HG03439 (cell line): ENCODE data around the gene UPK3BL1.
"Not testable (repeated sequence)": the region's sequence is repeated elsewhere in the genome, so short reads cannot be mapped to it uniquely, and the experiment has no call there.

Experiments used
- ATAC-seq: cut with Tn5 transposase; IDR thresholded peaks from one replicate; pipeline ENCODE4 v1.9.1; 2021; ENCODE audit warnings: mild to moderate bottlenecking, moderate library complexity; ENCODE audit not compliant: unreplicated experiment

Gene UPK3BL1

DNA sequence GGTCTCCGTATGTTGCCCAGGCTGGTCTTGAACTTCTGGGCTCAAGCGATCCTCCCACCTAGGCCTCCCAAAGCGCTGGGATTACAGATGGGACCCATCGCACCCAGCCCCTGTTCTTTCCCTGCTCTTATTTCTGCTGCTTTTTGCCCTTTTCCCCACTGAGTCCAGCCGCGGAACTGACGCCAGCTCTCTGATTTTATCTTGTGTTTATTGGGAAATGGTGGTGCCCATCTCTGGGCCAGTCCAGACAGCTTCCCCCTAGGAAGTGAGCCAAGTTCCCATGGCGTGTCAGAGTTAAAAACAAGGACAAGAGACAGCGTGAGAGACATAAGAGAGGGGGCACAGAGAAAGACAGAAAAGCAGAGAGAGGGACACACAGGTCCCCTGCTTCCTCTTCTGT is 12.0 kb downstream of the UPK3BL1 start:
- not testable (repeated sequence) for ATAC-seq

DNA sequence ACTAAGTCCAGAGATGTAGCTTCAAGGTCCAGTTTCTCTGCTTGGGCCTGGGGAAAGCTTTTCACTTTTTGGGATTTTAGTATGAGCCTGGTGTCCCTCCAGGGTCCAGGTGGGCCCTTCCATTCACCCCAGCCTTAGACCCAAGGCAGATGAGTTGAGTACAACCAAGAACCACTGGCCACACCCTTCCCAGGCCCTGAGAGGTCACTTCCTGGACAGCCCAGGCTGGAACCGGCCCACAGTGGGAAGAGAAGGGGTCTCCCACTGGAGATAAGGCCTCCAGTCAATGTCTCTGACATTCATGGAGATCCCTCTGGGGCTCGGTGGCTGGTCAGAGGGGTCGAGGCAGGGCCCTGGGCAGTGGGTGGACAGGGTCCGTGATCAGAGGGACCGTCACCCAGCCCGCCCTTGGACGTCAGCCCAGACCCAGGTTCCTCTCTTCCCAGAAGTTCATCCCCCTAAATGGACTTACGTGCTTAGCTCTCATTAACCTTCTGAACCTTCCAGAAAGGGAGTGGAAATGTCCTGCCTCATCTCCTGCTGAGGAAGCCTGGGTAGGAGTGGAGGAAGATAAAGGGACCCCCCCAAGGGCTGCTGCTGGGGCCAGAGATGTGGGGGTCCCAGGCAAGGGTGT is 15.2 kb downstream of the UPK3BL1 start:
- ATAC-seq: not testable (repeated sequence)

DNA sequence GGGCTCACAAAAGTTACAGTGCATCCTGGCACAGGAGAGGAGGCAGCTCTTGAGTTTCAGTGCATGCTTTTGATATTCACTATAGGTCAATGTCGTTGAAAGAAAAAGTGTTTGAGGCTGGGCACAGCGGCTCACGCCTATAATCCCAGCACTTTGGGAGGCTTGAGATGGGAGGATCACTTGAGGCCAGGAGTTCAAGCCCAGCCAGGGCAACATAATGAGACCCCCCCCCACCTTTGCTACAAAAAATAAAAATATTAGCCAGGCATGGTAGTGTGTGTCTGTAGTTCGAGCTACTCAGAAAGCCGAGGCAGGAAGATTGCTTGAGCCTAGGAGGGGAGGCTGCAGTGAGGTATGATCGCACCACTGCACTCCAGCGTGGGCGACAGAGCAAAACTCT is 24.5 kb downstream of the UPK3BL1 start:
- ATAC-seq: not testable (repeated sequence)

DNA sequence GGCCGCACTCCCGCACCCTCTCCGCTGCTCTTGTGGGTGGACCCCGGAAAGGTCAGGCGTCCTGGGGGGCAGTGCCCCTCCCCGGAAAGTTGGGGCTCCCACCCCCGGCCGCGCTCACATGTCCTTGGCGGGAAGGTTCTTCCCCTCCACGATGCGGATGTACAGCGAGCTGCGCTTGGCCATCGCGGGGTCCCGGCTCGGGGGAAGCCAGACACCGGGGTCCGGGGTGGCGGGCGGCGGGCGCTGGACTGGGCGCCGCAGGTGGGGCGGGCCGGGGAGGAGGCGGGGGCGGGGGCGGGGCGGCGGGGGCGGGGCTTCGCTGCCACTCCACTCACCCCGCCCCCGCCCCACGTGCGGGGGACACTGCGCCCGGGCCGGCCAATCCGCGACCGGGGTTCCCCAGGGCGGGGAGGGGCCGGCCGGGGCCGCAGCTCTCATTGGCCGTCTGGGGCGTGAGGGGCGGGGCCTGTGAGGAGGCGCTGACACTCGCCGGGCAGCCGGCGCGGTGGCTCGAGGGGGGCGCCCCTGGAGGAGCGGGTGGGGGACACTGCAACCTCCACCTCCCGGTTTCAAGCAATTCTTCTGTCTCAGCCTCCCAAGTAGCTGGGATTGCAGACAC is 26.0 kb downstream of the UPK3BL1 start, which contains the start of gene RASA4:
RASA4 (minus strand) TSS at position 250 of the 619 bp plus-strand sequence; CDS start at position 183, 67 bp downstream.
- ATAC-seq: peak; percentile 54

DNA sequence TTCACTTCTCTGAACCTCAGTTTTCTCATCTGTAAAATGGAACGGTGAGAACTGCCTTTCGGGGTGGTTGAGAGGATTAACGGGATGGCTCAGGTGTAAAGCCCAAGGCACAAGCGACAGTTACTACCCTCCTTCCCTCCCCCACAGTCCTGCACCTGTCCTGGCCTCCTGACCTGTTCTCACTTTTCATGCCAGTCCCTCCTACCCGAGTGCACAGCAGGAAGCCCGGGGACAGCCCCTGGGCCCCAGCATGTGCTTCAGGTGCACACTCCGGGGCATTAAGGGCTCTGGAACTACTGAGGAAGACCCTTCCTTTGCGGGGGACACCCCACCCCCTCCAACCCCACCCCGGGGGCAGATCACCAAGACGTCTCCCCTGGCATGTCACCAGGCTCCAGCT is 26.7 kb downstream of the UPK3BL1 start:
- not testable (repeated sequence) for ATAC-seq

DNA sequence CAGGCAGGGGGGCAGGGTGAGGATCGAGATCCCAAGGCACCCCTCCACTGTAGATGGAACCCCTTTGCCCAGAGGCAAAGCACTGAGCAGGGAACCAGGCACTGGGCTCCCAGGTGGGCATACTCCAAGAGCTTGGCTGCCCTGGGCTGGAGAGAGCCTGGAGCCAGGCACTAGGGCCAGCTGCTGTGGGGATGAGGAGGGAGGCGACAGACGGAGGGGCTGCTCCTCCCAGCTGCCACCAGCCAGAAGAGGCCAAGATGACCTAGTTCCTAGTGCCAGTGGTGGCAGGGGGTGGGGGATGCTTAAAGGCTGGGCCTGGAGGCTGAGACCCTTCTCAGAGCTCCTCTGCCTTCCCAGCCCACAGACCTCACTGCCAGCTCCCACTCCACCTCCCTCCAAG is 27.7 kb downstream of the UPK3BL1 start:
- not testable (repeated sequence) for ATAC-seq

DNA sequence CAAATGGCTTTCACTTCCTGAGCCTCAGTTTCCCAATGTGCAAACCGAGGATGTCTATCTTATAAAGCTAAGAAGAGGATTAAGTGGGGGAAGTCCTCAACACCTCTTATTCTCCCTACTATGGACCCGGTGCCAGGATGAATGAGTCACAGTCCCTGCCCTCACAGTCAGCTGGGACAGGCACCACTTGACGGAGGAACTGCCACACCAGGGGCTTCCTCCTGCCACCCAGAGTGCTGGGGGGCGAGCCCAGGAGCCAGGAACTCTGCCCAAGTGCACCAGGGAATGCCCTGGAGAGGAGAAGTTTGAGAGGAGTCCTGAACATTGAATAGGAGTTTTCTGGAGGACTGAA is 28.3 kb downstream of the UPK3BL1 start:
- peak; percentile 19 for ATAC-seq

DNA sequence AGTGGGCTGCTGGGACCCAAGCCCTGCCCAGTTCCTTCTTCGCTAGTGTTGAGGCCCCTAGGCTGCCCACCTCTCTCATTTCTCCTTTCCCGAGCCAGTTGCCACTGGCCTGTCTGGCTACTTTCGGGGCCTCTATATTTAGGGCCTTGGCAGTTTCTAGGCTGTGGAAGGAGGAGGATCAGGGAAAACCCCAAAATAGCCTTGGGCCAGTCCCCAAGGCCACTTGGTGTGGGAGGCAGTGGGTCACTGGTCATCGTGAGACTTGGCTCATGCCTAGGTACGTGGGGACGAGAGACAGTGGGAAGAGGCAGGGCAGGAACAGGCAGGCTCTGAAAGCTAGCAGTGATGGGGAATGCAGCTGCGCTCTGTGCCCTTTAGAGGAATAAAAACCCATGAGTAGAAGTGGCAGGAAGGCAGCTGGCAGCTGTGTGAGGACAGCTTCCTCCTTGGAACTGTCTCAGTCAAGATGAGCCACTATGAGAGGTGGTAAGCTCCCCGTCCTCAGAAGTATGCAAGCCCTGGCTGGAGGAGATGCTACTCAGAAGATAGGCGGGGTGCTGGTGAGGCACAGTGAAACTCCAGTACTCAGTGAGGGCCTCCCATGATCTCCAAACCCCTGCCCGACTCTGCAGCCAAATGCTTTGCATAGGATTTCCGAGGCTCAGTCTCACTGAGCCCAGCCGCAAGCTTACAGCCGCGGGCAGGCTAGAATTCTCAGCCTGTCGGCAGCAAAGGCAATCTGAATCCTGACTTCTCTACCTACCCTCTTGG is 28.8 kb downstream of the UPK3BL1 start:
- peak; percentile 54 for ATAC-seq

DNA sequence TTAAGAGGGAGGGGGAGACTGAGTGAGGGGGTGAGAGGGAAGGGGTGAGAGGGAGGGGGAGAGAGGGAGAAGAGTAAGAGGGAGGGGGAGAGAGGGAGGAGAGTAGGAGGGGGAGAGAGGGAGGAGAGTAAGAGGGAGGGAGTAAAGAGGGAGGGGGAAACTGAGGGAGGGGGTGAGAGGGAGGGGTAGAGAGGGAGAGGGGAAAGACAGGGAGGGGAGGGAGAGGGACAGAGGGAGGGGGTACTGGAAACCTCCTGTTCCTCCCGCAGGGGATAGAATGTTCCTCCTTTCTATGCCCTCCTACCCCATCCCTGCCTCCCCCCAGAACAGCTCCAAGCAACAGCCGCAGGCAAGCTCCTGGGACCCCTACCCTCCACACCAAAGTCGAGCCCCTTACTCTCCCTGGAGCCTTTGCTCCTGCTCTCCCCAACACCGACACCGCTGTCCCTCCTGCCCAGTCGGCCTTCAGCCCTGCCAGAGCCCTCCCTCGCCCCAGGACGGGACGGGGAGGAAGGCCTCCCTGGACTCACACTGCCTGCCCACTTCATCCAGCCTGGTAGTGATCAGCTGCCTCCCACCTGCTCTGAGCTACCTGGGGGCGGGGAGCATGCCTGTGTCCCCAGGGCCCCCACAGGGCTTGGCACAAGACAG is 30.8 kb downstream of the UPK3BL1 start:
- ATAC-seq: not testable (repeated sequence)

DNA sequence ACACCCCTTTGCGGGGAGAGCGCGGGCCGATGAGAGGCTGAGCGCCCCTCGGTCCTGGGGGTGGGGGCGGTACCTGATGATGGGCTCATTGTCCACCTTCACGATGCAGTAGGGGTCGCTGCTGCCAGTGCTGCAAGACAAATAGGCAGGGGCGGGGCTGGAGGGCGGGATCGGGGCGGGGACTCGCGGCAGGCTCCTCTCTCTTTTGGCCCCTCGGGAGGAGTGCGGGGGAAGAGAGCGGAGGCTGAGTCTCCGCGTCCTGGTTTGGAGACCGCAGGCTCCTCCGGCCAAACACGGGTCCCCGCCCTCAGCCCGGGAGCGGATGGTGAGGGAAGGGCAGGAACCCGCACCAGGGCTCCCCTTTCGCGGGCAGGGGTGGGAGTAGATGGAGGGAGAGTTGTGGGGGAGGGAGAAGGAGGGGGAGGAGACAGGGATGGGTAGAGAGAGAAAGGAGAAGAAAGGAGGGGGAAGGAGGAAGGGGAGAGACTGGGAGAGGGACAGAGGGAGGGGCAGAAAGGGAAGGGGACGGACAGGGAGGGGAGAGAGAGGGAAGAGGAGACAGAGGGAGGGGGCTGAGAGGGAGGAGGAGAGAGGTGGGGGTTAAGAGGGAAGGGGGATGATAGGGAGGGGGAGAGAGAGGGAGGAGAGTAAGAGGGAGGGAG is 31.4 kb downstream of the UPK3BL1 start:
- ATAC-seq: peak; percentile 26

DNA sequence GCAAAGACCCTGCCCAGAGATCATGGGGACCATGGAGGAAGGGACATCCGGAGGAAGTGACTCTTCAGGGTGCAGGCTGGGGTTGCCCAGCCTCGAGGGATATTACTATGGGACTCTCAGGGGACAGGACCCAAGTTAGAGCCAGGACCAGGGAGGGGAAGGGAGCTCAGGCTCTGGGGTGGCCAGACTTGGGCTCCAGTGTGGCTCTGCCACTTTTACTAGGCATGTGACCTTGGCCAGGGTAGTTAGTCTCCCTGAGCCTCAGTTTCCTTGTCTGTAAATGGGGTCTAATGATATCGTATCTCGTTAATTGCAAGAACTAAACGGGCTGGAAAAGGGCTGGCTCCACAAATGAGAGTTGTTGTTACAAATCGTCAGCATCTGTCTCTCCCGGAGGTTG is 32.1 kb downstream of the UPK3BL1 start:
- not testable (repeated sequence) for ATAC-seq

DNA sequence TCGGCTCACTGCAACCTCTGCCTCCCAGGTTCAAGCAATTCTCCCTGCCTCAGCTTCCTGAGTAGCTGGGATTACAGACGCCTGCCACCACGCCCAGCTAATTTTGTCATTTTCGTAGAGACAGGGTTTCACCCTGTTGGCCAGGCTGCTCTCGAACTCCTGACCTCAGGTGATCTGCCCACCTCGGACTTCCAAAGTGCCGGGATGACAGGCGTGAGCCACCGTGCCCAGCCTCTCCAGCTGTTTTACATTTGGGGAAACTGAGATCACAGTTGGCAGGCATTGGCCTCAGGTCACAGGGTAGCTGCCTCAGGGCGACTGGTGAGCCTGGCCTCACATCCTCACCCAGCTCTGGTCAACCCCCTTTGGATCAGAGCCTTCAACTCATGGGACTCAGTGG is 32.9 kb downstream of the UPK3BL1 start:
- ATAC-seq: not testable (repeated sequence)

DNA sequence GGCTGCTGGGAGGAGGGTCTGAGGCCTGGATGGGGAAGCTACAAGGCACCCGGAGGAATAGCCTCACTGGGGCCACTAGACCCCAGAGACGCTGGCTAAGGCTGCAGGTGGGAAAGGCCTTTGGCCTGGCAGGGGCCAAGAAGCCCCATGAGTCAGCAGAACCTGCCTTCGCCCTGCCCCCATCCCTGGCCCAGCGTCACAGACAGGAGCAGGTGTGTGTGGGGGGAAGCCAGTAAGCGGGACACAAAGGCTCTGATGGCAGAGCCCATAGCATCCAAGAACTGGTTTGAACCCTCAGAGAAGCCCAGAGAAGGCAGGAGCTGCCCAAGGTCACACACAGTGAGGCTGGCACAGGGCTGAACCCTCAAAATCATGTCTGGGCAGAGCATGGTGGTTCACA is 35.7 kb downstream of the UPK3BL1 start:
- not testable (repeated sequence) for ATAC-seq

DNA sequence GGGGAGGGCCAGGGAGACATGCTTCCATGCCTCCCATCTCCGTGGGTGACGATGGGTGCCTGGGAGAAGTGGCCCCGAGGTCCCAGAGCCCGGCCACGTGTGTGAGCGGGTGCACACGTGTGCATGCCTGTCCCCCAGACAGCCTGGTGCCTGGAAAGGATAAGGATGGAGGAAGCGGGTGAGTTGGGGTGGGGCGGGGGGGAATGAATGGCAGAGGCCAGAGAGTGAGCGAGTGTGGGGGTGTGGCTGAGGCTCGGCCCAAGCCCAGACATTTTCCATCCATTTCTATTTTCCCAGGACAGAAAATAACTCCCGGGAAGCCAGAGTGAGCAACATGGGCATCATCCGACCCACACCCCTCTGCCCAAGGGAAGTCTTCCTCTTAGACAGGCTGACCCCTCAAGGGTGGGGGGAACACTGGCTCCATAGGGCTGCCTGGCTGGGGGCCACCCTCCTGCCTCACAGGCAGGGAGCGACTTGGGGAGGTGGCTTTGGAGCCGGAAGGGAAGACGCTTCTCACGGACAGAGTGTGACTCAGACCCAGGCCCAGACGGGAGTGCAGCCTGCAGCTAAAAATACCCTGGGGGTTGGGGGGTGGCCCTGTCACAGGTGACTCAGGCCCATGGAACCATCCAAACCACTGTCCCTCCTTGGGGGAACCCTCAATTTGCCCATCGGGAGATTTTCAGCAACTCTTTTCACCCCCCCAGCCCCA is 38.0 kb downstream of the UPK3BL1 start:
- not testable (repeated sequence) for ATAC-seq

DNA sequence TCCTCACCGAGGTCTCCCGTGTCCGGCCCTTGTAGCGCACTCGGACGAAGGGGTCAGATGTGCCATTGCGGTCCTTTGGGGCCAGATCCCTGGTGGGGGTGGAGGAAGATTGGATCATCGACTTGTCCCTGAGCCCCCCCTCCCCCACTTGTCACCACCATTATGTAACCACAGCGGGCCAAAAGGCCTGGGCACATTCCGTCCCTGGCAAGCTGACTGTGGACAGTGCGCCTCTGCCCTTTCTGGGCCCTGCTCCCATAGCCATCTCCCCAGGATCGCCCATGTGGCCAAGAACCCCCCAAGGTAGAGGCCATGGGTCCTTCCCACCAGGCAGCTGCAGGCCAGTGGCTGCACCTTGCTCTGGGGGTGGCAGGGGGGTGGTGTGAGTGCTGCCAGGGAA is 40.3 kb downstream of the UPK3BL1 start:
- not testable (repeated sequence) for ATAC-seq

DNA sequence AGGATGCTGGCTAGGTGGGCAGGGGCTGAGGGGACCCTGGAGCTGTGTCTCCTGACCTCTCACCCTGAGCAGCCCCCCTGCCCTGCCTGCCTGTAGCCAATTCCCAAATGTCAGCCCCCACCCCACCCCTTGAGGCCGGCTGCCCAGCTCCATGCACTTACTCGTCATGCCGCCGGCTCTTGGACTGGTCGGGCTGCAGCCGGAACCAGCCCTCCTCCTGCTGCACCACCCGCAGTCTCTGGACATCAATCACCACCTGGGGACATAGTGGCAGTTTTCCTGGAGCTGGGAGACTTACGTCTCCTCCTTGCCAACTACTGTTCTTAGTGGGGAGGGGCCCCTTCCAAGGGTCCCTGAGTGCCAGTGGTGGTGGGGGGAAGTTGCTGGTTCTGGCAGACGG is 42.9 kb downstream of the UPK3BL1 start:
- ATAC-seq: not testable (repeated sequence)

DNA sequence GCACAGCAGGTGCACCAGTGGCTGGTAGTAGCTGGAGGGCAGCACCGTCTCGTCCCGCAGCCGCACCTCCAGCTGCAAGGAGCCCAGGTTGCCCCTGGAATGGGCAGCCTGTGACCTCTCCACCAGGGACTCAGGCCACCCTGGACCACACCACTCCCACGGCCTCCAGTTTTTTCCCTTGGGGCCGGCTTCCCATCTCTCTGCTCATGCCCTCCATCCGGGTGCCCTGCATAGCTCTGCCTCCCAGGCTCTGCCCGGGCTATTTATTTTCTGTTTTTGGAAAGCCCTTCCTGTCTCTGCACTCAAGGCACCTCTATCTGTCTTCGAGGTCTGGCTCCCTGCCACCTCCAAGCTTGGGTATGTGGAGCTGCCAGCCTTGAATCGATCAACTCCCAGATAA is 46.6 kb downstream of the UPK3BL1 start:
- not testable (repeated sequence) for ATAC-seq

DNA sequence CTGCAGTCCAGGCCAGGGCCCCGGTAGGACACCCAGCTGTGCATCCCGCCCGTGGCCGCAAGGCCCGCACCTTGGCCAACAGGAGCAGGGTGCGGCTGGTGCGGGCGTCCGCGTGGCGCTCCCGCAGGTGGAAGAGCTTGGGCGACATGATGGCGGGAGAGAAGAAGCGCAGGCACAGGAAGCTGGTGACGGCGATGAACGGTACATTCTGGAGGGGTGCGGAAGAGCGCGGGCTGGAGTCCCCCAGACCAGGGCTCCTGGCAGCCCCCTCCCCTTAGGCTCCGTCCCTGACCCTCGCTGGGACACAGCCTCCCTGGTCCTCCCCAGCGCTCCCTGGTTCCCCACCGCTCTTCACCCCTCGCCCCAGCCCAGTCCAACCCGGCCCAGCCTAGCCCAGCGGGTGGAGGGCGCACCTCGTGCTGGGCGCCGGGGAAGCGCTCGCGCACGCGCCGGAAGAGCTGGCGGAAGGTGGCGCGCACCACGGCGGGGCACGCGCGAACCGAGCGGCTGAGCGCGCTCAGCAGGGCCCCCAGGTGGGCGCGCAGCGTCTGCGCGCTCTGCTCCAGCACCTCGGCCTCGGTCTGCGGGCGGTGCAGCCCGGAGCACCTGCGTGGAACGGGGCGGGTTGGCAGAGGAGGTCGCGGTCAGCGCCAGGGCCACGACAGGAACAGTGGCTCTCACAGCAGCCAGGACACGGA is 48.8 kb downstream of the UPK3BL1 start:
- ATAC-seq: peak; percentile 44

DNA sequence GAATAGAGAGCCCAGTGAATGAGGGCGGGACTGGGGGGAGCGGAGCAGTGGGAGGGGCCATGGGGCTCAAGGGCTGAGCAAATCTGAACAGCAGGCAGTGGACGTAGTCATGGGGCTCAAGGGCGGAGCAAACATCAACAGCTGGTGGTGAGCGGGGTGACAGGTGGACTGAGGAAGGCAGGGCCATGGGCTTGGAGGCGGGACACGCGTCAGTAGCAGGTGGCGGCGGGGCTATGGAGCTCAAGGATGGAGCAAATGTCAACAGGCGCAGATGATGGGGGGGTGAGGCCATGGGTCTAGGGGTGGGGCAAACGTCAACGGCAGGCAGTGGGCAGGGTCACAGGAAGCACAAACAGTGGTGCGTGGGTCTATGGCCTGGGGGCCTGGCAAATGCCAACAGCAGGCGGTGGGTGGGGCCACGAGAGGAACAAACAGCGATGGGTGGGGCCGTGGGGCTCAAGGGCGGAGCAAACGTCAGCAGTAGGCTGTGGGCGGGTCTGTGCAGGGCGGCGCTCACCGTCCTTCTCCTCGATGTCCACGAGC is 50.0 kb downstream of the UPK3BL1 start:
- ATAC-seq: peak; percentile 54
